Measurements from ENCODE around the gene STARD3. TPM values are rescaled to one million over a fixed set of nuclear protein-coding genes. Genes with fewer than 3 reads are reported as not detected.

STARD3 gene
- total RNA-seq, 2 donors from 2014 or later = 52.5 to 202 TPM

DNA sequence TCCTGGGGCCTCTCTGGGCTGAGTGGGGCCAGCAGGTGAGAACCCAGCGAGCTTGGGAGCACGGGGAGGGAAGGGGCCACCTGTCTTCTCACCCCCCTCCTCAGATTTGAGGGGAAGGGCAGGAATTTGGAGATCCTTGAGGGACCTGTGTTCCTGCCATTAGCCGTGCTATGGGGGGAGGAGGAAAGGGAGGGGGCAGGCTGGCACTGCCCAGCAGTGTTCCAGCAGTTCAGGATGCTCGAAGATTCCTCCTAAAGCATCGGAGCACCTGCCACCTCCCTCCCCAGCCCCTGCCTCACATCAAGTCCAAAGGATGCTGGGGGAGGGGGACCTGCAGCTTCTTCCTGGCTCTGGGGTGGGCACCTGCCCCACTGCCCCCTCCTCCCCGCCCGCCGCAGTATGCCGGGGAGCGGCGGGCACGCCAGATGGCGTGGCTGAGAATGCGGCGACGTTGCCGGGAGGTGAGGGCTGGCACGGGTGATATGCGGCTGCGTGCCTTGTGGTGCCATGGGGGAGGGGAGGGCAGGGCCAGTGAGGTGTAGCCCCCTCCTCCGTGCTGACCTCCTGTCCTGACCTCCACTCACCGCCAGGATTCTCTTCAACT is 24.6 kb upstream of the STARD3 start:
- 68% methylated on average over 22 of the region's 22 CpGs for WGBS
- H3K9me3 ChIP-seq = no peaks in the 10 kb centered on the region
- peaks cover 7% of the 10 kb centered on the region for H3K27me3 ChIP-seq (replicated peaks; ENCODE audit: insufficient read depth)
- no peaks in the 10 kb centered on the region for H3K36me3 ChIP-seq
- DNase-seq (ENCODE audit: low spot score) = no peak
- H3K4me3 ChIP-seq = no peak overlapping the region
- no peak overlapping the region for H3K27ac ChIP-seq
- intact Hi-C loops (cut with DNase I) = no loop called here
- TF ChIP-seq POLR2AphosphoS5 (IDR thresholded peaks at IDR 0.05) (no peak), POLR2A (IDR thresholded peaks at IDR 0.05) (no peak)
- TF ChIP-seq, protein P1, sequence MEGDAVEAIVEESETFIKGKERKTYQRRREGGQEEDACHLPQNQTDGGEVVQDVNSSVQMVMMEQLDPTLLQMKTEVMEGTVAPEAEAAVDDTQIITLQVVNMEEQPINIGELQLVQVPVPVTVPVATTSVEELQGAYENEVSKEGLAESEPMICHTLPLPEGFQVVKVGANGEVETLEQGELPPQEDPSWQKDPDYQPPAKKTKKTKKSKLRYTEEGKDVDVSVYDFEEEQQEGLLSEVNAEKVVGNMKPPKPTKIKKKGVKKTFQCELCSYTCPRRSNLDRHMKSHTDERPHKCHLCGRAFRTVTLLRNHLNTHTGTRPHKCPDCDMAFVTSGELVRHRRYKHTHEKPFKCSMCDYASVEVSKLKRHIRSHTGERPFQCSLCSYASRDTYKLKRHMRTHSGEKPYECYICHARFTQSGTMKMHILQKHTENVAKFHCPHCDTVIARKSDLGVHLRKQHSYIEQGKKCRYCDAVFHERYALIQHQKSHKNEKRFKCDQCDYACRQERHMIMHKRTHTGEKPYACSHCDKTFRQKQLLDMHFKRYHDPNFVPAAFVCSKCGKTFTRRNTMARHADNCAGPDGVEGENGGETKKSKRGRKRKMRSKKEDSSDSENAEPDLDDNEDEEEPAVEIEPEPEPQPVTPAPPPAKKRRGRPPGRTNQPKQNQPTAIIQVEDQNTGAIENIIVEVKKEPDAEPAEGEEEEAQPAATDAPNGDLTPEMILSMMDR (IDR thresholded peaks at IDR 0.05) = no peak
- no peaks in the 10 kb centered on the region for H3K4me1 ChIP-seq (replicated peaks)

DNA sequence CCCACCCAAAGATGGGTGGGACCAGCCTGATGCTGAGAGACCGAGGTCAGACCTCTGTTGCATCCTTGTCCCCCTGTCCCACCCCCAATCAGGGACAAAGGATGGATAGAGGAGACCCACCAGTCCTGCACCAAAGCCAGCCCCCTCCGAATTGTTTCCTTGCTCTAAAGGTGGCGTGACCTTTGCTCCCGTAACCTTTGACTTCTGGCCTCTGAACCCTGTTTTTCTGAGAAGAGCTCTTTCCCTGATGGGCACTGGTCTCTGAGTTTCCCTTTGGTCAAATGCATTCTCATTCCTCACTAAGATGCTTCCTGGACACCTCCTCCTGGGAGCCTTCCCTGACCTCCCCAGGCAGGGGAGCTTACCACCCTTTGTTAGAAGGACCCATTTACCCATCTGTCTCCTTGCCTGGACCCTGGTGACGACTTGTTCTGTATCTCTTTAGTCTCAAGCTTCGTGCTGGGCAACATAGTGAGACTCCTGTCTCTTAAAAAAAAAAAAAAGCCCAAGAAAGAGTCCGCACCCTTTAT is 23.9 kb upstream of the STARD3 start:
- TF ChIP-seq POLR2A (IDR thresholded peaks at IDR 0.05) (no peak), POLR2AphosphoS5 (IDR thresholded peaks at IDR 0.05) (no peak)
- TF ChIP-seq, protein P1 (IDR thresholded peaks at IDR 0.05) = no peak
- intact Hi-C loops (cut with DNase I) = no loop called here
- no peak for DNase-seq (ENCODE audit: low spot score)
- Histone ChIP-seq H3K36me3 (no peaks in the 10 kb centered on the region), H3K4me3 (no peak overlapping the region), H3K4me1 (replicated peaks) (no peaks in the 10 kb centered on the region), H3K27me3 (replicated peaks; ENCODE audit: insufficient read depth) (peaks cover 3% of the 10 kb centered on the region), H3K9me3 (no peaks in the 10 kb centered on the region), H3K27ac (no peak overlapping the region)
- 71% methylated on average over 7 of the region's 7 CpGs for WGBS

DNA sequence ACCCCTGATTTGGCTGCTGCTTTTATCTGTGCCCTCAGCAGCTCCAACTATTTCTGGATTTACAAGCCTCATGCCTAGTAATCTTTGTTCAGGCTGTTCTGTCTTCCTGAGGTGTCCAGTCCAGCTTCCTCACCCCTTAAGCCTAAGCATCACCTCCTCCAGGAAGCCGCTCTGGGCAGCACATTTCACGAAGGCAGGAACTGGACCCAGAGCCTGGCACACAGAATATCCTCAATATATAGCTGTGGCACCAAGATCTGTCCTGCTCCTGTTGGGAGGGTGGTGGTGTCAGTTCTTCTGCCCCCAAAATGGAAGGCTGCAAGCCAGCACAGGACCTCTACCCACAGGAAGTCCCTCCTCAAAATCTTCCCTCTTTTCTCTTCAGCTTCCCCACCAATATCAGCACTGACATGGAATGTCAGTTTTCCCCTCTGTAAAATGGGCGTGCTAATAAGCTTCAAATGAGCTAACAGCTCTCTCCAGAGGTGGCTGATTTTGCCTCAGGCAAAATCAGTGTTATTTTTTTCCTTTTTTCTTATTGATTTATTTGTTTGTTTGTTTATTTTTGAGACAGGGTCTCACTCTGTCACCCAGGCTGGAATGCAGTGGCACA is 22.3 kb upstream of the STARD3 start:
- intact Hi-C loops (cut with DNase I) = no loop called here
- no peaks in the 10 kb centered on the region for H3K27me3 ChIP-seq (replicated peaks; ENCODE audit: insufficient read depth)
- TF ChIP-seq POLR2AphosphoS5 (IDR thresholded peaks at IDR 0.05) = no peak
- no peak for TF ChIP-seq POLR2A (IDR thresholded peaks at IDR 0.05)
- TF ChIP-seq, protein P1 (IDR thresholded peaks at IDR 0.05) = no peak

DNA sequence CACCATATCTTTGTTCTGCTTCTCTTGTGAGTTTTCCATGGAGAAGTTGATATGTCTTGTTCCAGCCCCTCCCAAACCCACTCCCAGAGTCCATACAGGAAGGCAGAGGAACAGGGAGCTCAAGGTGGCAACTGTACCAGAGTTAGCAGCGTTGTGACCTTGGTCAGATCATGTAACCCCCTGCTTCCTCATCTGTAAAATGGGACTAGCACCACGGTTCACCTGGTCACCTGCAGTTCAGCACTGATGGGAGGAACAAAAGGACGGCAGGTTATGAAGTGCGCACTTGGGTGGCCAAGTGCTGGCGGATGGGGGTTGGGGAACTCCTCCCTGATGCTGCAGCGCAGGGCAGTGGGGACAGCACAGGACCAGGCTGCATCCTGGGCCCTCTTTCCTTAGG is 21.5 kb upstream of the STARD3 start:
- Histone ChIP-seq H3K9me3 (no peaks in the 10 kb centered on the region), H3K4me1 (replicated peaks) (peaks cover 9% of the 10 kb centered on the region), H3K27me3 (replicated peaks; ENCODE audit: insufficient read depth) (no peaks in the 10 kb centered on the region), H3K36me3 (no peaks in the 10 kb centered on the region), H3K27ac (no peak overlapping the region), H3K4me3 (no peak overlapping the region)
- DNase-seq (ENCODE audit: low spot score) = no peak
- intact Hi-C loops (cut with DNase I) = no loop called here
- WGBS = 62% methylated on average over 6 of the region's 6 CpGs
- TF ChIP-seq, protein P1 (IDR thresholded peaks at IDR 0.05) = no peak
- TF ChIP-seq POLR2A (IDR thresholded peaks at IDR 0.05) = no peak

More for the DNA sequence above, 22.3 kb upstream of the STARD3 start:
- Histone ChIP-seq H3K9me3 (no peaks in the 10 kb centered on the region), H3K4me3 (no peak overlapping the region), H3K36me3 (no peaks in the 10 kb centered on the region), H3K27ac (no peak overlapping the region), H3K4me1 (replicated peaks) (peaks cover 9% of the 10 kb centered on the region)
- 94% methylated on average over 3 of the region's 3 CpGs for WGBS
- no peak for DNase-seq (ENCODE audit: low spot score)

DNA sequence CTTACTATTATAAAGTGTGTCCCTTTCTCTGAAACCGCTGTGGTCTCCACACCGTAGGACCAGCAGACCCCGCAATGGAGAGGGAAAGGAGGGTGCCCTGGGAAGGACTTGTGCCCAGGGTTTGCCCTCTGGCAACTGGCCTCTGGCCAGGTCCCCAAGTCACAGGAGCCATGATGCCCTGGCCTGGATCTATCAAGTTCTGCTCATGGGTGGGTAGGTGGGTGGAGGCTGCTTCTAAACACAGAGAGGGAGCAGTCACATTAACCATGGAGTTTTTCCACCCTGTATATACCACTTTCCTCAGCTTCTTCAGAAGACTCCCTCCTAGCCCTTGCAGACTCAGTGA is 19.9 kb upstream of the STARD3 start:
- no peak overlapping the region for H3K4me3 ChIP-seq
- TF ChIP-seq, protein P1 (IDR thresholded peaks at IDR 0.05) = no peak
- TF ChIP-seq POLR2AphosphoS5 (IDR thresholded peaks at IDR 0.05) = no peak
- TF ChIP-seq POLR2A (IDR thresholded peaks at IDR 0.05) = no peak
- no peaks in the 10 kb centered on the region for H3K27me3 ChIP-seq (replicated peaks; ENCODE audit: insufficient read depth)

More for the DNA sequence above, 19.9 kb upstream of the STARD3 start:
- Histone ChIP-seq H3K27ac (no peak overlapping the region), H3K9me3 (no peaks in the 10 kb centered on the region), H3K36me3 (no peaks in the 10 kb centered on the region), H3K4me1 (replicated peaks) (peaks cover 9% of the 10 kb centered on the region)
- intact Hi-C loops (cut with DNase I) = no loop called here
- DNase-seq (ENCODE audit: low spot score) = no peak
- WGBS = 79% methylated on average over 3 of the region's 3 CpGs
